Stimulated activated naive CD8-positive, alpha-beta T cell treated with anti-CD3 and anti-CD28 coated beads, Interleukin-15, Interleukin-2, amounts not matched to agents 100 ng/mL and 50 ng/mL, for 24 hours (primary cell): ENCODE measurements around the gene CACNG6.
"Not testable (repeated sequence)": the region's sequence is repeated elsewhere in the genome, so short reads cannot be mapped to it uniquely, and the experiment has no call there.

Experiments used
- H3K27ac Mint-ChIP-seq: one replicate; pipeline ENCODE4 v1.8.0; 2021; ENCODE audit warnings: mild to moderate bottlenecking, mixed read lengths
- H3K27me3 Mint-ChIP-seq: one replicate; pipeline ENCODE4 v1.8.0; 2021; ENCODE audit warnings: mixed read lengths
- H3K36me3 Mint-ChIP-seq: one replicate; pipeline ENCODE4 v1.8.0; 2021; ENCODE audit warnings: low read depth, mixed read lengths
- H3K4me1 Mint-ChIP-seq: one replicate; pipeline ENCODE4 v1.8.0; 2021; ENCODE audit warnings: low read depth, mixed read lengths
- H3K4me3 Mint-ChIP-seq: one replicate; pipeline ENCODE4 v1.8.0; 2021; ENCODE audit warnings: mild to moderate bottlenecking, mixed read lengths
- H3K9me3 Mint-ChIP-seq: one replicate; pipeline ENCODE4 v1.8.0; 2021; ENCODE audit warnings: mixed read lengths

CACNG6 gene

GRCh38 chr19:53991224-53992113, at the start of gene CACNG6:
TSS of gene CACNG6 (plus strand) at chr19:53991637. CDS start at chr19:53992878, 1,241 bp downstream.
- Mint-ChIP-seq H3K9me3 (no peaks in the 10 kb centered on the region), H3K36me3 (no peaks in the 10 kb centered on the region), H3K4me1 (peaks cover 5% of the 10 kb centered on the region), H3K4me3 (no peak within 1 kb of the TSS), H3K27me3 (peaks cover 37% of the 10 kb centered on the region), H3K27ac (no peak within 1 kb of the TSS)

DNA sequence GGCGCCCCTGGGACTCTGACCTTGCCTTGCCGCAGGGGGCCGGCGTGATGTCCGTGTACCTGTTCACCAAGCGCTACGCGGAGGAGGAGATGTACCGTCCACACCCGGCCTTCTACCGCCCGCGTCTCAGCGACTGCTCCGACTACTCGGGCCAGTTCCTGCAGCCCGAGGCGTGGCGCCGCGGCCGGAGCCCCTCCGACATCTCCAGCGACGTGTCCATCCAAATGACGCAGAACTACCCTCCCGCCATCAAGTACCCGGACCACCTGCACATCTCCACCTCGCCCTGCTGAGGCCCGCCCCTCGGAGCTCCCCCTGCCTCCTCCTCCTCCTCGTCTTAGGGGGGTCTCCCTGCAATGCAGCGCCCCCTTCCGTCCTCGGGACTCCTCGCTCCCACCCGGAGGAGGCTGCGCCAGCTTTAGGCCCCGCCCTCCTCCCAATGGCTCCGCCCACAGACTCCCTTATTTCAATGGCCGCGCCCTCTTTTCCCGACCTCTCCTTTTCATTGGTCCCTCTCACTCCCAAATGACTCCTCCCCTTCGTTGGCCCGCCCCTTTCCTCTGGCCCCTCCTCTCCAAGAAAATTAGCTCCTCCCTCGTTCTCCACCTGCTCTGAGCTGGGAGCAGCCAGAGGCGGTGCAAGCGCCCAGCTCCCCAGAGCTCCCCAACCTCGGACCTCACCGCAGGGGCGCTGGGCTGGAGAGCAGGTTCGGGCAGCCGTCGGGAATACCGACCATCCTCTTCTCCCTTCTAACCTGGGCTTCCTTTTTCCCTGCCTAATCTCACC, 49.2 kb upstream of the CACNG6 start:
- Mint-ChIP-seq H3K27me3 (peaks cover 65% of the 10 kb centered on the region), H3K9me3 (no peaks in the 10 kb centered on the region), H3K4me1 (no peaks in the 10 kb centered on the region), H3K36me3 (no peaks in the 10 kb centered on the region), H3K4me3 (no peak overlapping the region), H3K27ac (no peak overlapping the region)

- no peak overlapping the region for H3K27ac Mint-ChIP-seq
- H3K27me3 Mint-ChIP-seq: peaks cover 57% of the 10 kb centered on the region
- H3K9me3 Mint-ChIP-seq: no peaks in the 10 kb centered on the region
- no peak overlapping the region for H3K4me3 Mint-ChIP-seq
- no peaks in the 10 kb centered on the region for H3K36me3 Mint-ChIP-seq
- no peaks in the 10 kb centered on the region for H3K4me1 Mint-ChIP-seq
Observed at GRCh38 chr19:53944416-53944815, 47.0 kb upstream of the CACNG6 start.

DNA sequence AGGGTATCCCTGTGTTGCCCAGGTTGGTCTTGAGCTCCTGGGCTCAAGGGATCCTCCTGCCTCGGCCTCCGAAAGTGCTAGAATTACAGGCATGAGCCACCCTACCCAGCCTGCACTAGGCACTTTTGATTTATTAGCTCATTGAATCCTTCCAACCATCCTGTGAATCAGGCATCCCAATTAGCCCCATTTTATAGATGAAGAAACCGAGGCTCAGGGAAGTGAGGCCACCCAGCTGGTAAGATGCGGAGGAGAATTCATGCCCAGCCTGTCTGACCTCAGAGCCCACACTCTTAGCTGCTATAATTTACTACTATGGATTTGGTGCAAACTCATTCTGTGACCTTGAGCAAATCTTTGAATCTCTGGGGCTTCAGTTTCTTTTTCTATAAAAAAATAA, 46.5 kb upstream of the CACNG6 start:
- no peak overlapping the region for H3K4me3 Mint-ChIP-seq
- no peaks in the 10 kb centered on the region for H3K9me3 Mint-ChIP-seq
- H3K27me3 Mint-ChIP-seq: peaks cover 52% of the 10 kb centered on the region
- no peaks in the 10 kb centered on the region for H3K36me3 Mint-ChIP-seq
- H3K4me1 Mint-ChIP-seq: no peaks in the 10 kb centered on the region
- H3K27ac Mint-ChIP-seq: no peak overlapping the region

DNA sequence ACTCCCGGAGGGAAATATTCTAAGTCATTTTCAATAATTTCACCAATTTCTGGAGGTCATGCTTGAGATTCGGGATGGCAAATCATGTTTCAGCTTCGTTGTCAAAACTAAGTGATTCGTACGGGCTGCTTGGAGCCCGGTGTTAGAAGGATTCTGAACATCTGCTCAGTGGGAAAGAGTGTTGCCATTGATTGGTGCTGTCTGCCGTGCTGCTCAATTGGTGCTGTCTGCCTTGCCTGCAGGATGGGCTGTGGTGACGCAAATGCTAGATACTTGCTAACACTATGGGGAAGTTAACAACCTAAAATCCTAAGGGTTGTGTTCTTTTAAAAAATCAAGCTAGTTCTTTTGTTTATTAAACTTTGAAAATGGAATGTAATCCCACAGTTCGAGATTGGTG, 46.0 kb upstream of the CACNG6 start:
- no peaks in the 10 kb centered on the region for H3K9me3 Mint-ChIP-seq
- H3K27me3 Mint-ChIP-seq: peaks cover 47% of the 10 kb centered on the region
- no peak overlapping the region for H3K4me3 Mint-ChIP-seq
- H3K4me1 Mint-ChIP-seq: no peaks in the 10 kb centered on the region
- no peak overlapping the region for H3K27ac Mint-ChIP-seq
- H3K36me3 Mint-ChIP-seq: no peaks in the 10 kb centered on the region

- Mint-ChIP-seq H3K4me1 (no peaks in the 10 kb centered on the region), H3K27me3 (peaks cover 43% of the 10 kb centered on the region), H3K27ac (no peak overlapping the region), H3K36me3 (no peaks in the 10 kb centered on the region), H3K4me3 (no peak overlapping the region), H3K9me3 (no peaks in the 10 kb centered on the region)
Observed at GRCh38 chr19:53945998-53946397, 45.4 kb upstream of the CACNG6 start.

DNA sequence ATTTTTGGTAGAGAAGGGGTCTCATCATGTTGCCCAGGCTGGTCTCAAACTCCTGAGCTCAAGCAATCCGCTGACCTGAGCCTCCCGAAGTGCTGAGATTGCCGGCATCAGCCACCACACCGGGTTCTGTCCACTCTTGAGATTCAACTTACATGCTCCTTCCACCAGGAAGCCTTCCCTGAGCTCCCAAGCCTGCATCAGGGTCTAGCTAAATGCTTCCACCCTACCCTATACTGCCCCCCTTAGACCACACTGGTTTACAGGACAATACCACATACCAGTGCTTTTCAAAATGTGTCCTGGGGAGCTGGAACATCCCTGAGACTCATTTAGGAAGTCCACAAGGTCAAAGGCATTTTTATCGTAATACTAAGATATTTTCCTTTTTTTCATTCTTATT, 43.8 kb upstream of the CACNG6 start:
- Mint-ChIP-seq H3K9me3 (no peaks in the 10 kb centered on the region), H3K4me3 (no peak overlapping the region), H3K27ac (no peak overlapping the region), H3K4me1 (no peaks in the 10 kb centered on the region), H3K27me3 (peaks cover 36% of the 10 kb centered on the region), H3K36me3 (no peaks in the 10 kb centered on the region)

DNA sequence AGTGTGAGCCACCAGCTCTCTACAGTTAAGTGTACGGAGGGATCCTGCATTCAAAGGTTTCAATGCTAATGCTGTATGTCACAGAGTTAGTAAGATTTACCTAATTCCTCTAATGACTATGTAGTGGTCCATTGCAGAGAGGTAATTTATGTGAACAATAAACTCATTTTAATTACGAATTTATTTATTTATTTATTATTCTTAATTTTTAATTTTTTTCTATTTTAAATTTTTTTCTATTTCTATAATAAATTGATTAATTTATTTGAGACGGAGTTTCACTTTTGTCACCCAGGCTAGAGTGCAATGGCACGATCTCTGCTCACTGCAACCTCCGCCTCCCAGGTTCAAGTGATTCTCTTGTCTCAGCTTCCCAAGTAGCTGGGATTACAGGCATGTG, 42.8 kb upstream of the CACNG6 start:
- not testable (repeated sequence) for H3K9me3 Mint-ChIP-seq, H3K4me1 Mint-ChIP-seq, H3K4me3 Mint-ChIP-seq, H3K27ac Mint-ChIP-seq, H3K36me3 Mint-ChIP-seq
- peaks cover 29% of the 10 kb centered on the region for H3K27me3 Mint-ChIP-seq

DNA sequence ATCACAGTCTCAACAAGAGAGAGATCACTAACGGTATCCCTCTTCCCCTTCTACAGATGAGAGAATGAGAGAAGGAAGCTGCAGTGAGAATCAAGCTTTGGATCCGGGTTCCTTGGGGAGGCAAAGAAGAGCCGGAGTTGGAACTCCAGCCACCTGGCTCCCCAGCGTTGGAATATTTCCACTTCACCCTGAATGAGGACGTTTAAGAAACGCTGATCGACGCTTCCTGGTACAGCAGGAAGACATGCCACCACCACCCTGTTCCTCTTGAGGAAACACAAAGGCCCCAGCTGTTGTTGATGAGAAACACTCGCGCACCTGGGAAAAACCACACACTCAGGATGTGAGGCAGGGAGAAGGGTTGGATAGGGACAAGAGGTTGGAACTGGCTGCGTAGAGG, 40.0 kb upstream of the CACNG6 start:
- no peaks in the 10 kb centered on the region for H3K36me3 Mint-ChIP-seq
- no peak overlapping the region for H3K27ac Mint-ChIP-seq
- H3K27me3 Mint-ChIP-seq: peaks cover 25% of the 10 kb centered on the region
- no peaks in the 10 kb centered on the region for H3K9me3 Mint-ChIP-seq
- H3K4me3 Mint-ChIP-seq: no peak overlapping the region
- H3K4me1 Mint-ChIP-seq: no peaks in the 10 kb centered on the region

DNA sequence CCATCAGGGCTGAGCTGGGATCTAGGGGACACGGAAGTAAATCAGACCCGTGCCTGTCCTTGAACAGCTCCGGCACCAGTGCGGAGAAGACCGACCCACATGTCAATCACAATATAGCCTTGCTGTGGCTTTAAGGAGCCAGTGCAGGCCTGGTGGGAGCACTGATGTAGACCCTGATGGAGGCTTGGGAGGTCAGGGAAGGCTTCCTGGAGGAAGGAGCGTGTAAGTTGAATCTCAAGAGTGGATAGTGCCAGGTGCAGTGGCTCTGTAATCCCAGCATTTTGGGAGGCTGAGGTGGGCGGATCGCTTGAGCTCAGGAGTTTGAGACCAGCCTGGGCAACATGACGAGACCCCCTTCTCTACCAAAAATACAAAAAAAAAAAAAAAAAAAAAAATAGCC, 39.5 kb upstream of the CACNG6 start:
- Mint-ChIP-seq H3K36me3 (no peaks in the 10 kb centered on the region), H3K27ac (no peak overlapping the region), H3K9me3 (no peaks in the 10 kb centered on the region), H3K27me3 (peaks cover 25% of the 10 kb centered on the region), H3K4me3 (no peak overlapping the region), H3K4me1 (no peaks in the 10 kb centered on the region)

DNA sequence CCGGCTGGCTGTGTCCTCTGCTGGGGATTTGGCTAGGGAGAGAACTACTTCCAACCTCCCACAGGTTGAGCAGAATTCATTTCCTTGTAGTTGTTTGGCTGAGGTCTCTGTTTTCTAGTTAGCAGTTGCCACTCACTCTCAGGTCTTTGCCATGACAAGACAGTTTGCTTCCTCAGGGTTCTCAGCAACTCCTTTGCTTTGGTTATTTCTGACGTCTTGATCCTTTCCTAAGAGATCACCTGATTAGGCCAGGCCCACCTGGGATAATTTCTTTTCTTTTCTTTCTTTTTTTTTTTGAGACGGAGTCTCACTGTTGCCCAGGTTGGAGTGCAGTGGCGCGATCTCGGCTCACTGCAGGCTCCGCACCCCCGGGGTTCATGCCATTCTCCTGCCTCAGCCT, 38.1 kb upstream of the CACNG6 start:
- no peaks in the 10 kb centered on the region for H3K9me3 Mint-ChIP-seq
- H3K27ac Mint-ChIP-seq: no peak overlapping the region
- no peaks in the 10 kb centered on the region for H3K36me3 Mint-ChIP-seq
- H3K27me3 Mint-ChIP-seq: peaks cover 32% of the 10 kb centered on the region
- H3K4me1 Mint-ChIP-seq: no peaks in the 10 kb centered on the region
- no peak overlapping the region for H3K4me3 Mint-ChIP-seq

DNA sequence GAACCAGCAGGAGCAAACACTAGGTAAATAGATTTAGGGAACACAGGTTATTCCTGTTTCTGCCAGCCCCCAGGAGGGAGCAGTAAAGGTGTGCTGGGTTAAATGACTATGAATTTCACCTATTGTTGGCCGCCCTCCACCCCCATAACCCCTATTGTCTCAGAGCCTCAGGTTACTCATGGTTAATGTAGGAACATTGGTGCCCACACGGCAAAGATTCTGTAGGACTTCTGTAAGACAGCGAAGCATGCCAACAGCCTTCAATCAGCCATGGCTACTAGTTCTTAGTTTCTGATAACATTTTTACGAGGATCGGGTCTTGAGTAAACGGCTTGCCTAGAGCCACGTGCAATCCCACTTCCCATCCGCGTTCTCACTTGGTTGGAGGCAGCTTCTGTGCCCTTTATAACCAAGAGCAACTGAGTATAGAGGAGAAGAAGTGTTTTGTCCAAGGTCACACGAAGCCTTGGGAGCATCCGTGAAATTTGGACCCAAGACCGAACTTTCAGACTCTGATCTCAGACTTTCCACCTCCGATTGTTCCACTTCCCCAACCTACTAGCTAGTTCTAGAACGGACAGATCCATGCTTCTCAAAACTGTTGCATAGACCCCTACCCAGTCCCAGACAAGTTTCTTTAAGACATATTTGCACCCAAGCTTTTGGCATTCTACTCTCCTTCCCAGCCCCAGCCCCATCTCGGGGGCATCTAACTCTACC, 33.8 kb upstream of the CACNG6 start:
- Mint-ChIP-seq H3K9me3 (no peaks in the 10 kb centered on the region), H3K4me3 (no peak overlapping the region), H3K27me3 (peaks cover 61% of the 10 kb centered on the region), H3K36me3 (no peaks in the 10 kb centered on the region), H3K4me1 (no peaks in the 10 kb centered on the region), H3K27ac (no peak overlapping the region)

DNA sequence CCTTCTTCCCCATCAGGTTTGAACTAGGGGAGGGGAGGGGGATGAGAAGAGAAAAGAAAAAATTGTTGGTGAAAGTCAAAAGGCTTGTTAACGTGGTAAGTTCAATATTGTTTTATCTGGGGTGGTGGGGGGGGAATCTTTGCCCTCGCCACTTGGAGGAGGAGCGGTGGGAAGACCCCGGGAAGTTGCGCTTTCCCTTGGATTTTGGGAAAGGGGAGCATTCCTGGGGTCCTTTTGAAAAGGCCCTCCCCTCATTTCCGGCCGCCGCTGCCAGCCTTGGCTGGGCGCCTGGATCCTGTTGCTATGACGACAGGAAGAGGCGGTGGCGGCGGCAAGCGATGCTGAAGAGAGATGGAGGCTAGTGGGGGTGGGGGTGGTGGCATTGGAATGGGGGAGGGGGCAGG, 33.3 kb upstream of the CACNG6 start:
- no peaks in the 10 kb centered on the region for H3K4me1 Mint-ChIP-seq
- no peaks in the 10 kb centered on the region for H3K36me3 Mint-ChIP-seq
- peaks cover 61% of the 10 kb centered on the region for H3K27me3 Mint-ChIP-seq
- H3K4me3 Mint-ChIP-seq: no peak overlapping the region
- no peaks in the 10 kb centered on the region for H3K9me3 Mint-ChIP-seq
- no peak overlapping the region for H3K27ac Mint-ChIP-seq

DNA sequence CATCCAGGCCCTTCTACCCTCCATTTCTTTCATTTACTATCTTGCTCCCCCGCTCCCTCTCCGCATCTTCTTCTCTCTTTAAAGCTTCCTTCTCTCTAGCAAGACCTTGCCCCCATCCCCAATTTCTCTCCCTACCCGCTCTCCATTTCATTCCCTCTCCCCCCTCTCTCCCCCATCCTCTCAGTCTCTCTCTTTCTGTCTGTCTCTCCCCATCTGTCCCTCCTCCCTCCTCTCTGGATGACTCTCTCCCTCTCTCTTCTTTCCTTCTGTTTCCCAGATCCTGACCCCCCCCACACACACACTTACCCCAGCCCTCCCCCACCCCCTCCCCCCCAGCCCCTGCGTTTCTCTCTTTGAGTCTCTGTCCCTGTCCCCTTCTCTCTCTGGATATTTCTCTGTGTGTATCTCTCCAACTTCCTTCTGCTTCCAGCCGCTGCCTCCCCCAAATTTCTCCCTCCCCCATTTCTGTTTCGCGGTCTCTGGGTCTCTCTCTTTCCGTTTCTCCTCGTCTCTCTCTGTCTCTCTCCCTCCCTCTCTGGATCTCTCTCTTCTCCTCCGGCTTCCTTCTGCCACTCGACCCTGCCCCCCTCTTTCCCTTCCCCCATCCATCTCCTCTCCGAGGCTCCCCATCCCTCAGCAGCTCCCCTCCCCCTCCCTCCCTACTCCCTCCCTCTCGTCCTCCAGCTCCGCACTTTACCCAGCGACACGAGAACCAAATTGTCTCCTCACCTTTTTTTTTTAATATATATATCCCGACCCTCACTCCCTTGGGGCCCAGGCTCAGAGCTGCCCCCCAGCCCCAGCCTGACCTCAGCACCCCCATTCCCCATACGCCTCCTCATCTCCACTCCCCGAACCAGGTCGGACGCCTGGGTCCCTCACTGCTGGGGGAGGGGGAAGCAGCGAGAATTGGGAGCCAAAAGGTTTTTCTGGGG, 32.3 kb upstream of the CACNG6 start:
- H3K9me3 Mint-ChIP-seq: no peaks in the 10 kb centered on the region
- no peaks in the 10 kb centered on the region for H3K4me1 Mint-ChIP-seq
- peaks cover 68% of the 10 kb centered on the region for H3K27me3 Mint-ChIP-seq
- no peak overlapping the region for H3K4me3 Mint-ChIP-seq
- no peaks in the 10 kb centered on the region for H3K36me3 Mint-ChIP-seq
- no peak overlapping the region for H3K27ac Mint-ChIP-seq
